SU-DHL-6 (cell line): ENCODE data around the gene SRRM4.

ENCODE experiments used
- CTCF ChIP-seq: fragments of 200-600 bp; sonication (generic); IDR thresholded peaks from one replicate; pipeline ENCODE4 v1.5.1; 2017; ENCODE audit warnings: antibody characterized with exemption, mild to moderate bottlenecking, low read length, moderate library complexity; ENCODE audit not compliant: insufficient read depth, poor library complexity, severe bottlenecking
- EZH2phosphoT487 ChIP-seq: fragments of 200-600 bp; sonication (generic), shearing (Covaris generic); conservative IDR thresholded peaks from 2 replicates; pipeline ENCODE4 v1.6.1; 2018; ENCODE audit warnings: mild to moderate bottlenecking, antibody characterized with exemption, low read length, moderate library complexity, mixed read lengths

DNA sequence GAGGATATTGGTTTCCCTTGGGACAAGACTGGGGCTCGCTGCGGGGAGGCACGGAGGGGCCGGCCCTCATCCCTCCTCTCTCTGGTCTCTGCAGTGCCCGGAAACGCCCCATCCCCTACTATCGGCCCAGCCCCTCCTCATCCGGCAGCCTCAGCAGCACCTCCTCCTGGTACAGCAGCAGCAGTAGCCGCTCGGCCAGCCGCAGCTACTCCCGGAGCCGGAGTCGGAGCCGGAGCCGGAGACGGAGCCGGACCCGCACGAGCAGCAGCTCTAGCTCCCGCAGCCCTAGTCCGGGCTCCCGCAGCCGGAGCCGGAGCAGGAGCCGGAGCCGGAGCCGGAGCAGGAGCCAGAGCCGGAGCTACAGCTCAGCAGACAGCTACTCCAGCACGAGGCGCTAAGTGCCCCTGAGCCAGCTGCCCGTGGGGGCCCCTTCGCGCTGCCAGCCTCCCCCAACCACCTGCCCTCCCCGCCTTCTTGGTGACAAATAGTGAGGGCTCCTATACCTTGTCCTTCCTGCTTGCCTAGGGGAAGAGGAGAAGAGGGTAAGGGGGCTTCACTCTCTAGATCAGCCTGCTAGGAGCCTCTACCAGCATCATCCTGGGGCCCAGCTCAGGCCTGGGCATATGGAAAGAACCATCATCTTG is 175.2 kb downstream of the SRRM4 start:
- TF ChIP-seq CTCF (no peak), EZH2phosphoT487 (no peak)
